Mesenchymal stem cell (in vitro differentiated cells and primary cell): ENCODE measurements around the gene PRPF39.

ENCODE experiments used
- DNase-seq: peaks from one replicate; pipeline ENCODE4 v3.0.0-alpha.2; 2013
- H2AFZ ChIP-seq: one replicate; pipeline ENCODE4 v1.6.1; 2013; ENCODE audit warnings: low read depth, mild to moderate bottlenecking, control low read depth, inconsistent platforms, low read length, moderate library complexity
- H2AK5ac ChIP-seq: 2 replicates; pipeline ENCODE4 v1.6.1; 2013; ENCODE audit warnings: low read length, moderate library complexity, mild to moderate bottlenecking, inconsistent platforms; ENCODE audit not compliant: severe bottlenecking
- H2BK120ac ChIP-seq: one replicate; pipeline ENCODE4 v1.6.1; 2013; ENCODE audit warnings: low read depth, mild to moderate bottlenecking, inconsistent platforms, low read length, moderate library complexity
- H2BK12ac ChIP-seq, 2 experiments: one replicate each; pipeline ENCODE4 v1.6.1; 2013; ENCODE audit warnings: inconsistent platforms in 2 of 2, low read length in 2 of 2, mild to moderate bottlenecking in 2 of 2, moderate library complexity in 2 of 2, control low read depth in 1 of 2
- H2BK15ac ChIP-seq: one replicate; pipeline ENCODE4 v1.6.1; 2013; ENCODE audit warnings: mild to moderate bottlenecking, low read depth, inconsistent platforms; ENCODE audit not compliant: poor library complexity, severe bottlenecking
- H2BK5ac ChIP-seq: 2 replicates; pipeline ENCODE4 v1.6.1; 2013; ENCODE audit warnings: low read depth, mild to moderate bottlenecking, low read length, control low read depth, inconsistent platforms; ENCODE audit not compliant: poor library complexity, severe bottlenecking
- H3K14ac ChIP-seq, 2 experiments: one replicate each; pipeline ENCODE4 v1.6.1; 2013; ENCODE audit warnings: inconsistent platforms in 2 of 2, low read length in 2 of 2, control low read depth in 1 of 2, mild to moderate bottlenecking in 1 of 2, moderate library complexity in 1 of 2
- H3K18ac ChIP-seq, 2 experiments: one replicate each; pipeline ENCODE4 v1.6.1; 2013; ENCODE audit warnings: inconsistent platforms in 2 of 2, low read length in 2 of 2, control low read depth in 1 of 2, low read depth in 1 of 2, mild to moderate bottlenecking in 1 of 2
- H3K23ac ChIP-seq, 2 experiments: one replicate each; pipeline ENCODE4 v1.6.1; 2013; ENCODE audit warnings: inconsistent platforms in 2 of 2, low read length in 2 of 2, mild to moderate bottlenecking in 2 of 2, moderate library complexity in 2 of 2, control low read depth in 1 of 2
- H3K27ac ChIP-seq: 2 replicates; pipeline ENCODE4 v1.5.1; 2013; ENCODE audit warnings: mild to moderate bottlenecking, moderate library complexity, low read length, control low read depth, inconsistent platforms; ENCODE audit not compliant: poor library complexity, severe bottlenecking
- H3K27me3 ChIP-seq, 2 experiments: 2 replicates each; pipeline versions ENCODE4 v1.6.1 to v1.7.0; 2013; ENCODE audit warnings: low read length in 2 of 2, mild to moderate bottlenecking in 2 of 2, moderate library complexity in 2 of 2, control low read depth in 1 of 2, inconsistent platforms in 1 of 2; ENCODE audit not compliant: control insufficient read depth in 1 of 2, insufficient read depth in 1 of 2
- H3K36me3 ChIP-seq, 2 experiments: 2 replicates each; pipeline versions ENCODE4 v1.6.1 to v1.7.0; 2013; ENCODE audit warnings: low read length in 2 of 2, control low read depth in 1 of 2, inconsistent platforms in 1 of 2, low read depth in 1 of 2, mild to moderate bottlenecking in 1 of 2; ENCODE audit not compliant: insufficient read depth in 2 of 2, control insufficient read depth in 1 of 2
- H3K4ac ChIP-seq, 2 experiments: one replicate each; pipeline ENCODE4 v1.6.1; 2013; ENCODE audit warnings: inconsistent platforms in 2 of 2, low read length in 2 of 2, mild to moderate bottlenecking in 2 of 2, moderate library complexity in 2 of 2, control low read depth in 1 of 2, low read depth in 1 of 2
- H3K4me1 ChIP-seq: 2 replicates; pipeline ENCODE4 v1.6.1; 2013; ENCODE audit warnings: low read depth, low read length, control low read depth; ENCODE audit not compliant: control insufficient read depth, insufficient read depth
- H3K4me2 ChIP-seq: 2 replicates; pipeline ENCODE4 v1.6.1; 2013; ENCODE audit warnings: low read length, mild to moderate bottlenecking, inconsistent platforms; ENCODE audit not compliant: poor library complexity, severe bottlenecking
- H3K4me3 ChIP-seq, 2 experiments: 2 replicates each; pipeline versions ENCODE4 v1.5.1 to v1.7.0; 2013; ENCODE audit warnings: low read length in 2 of 2, mild to moderate bottlenecking in 2 of 2, control low read depth in 1 of 2, low read depth in 1 of 2; ENCODE audit not compliant: insufficient read depth in 1 of 2
- H3K79me1 ChIP-seq: replicated peaks from 2 replicates; pipeline ENCODE4 v1.6.1; 2013; ENCODE audit warnings: mild to moderate bottlenecking, control low read depth, low read length, inconsistent platforms; ENCODE audit not compliant: poor library complexity, severe bottlenecking
- H3K9ac ChIP-seq: 2 replicates; pipeline ENCODE4 v1.7.0; 2013; ENCODE audit warnings: mild to moderate bottlenecking, low read length, moderate library complexity
- H3K9me3 ChIP-seq: 2 replicates; pipeline ENCODE4 v1.7.0; 2013; ENCODE audit warnings: mild to moderate bottlenecking, low read length; ENCODE audit not compliant: control insufficient read depth
- H4K8ac ChIP-seq: one replicate; pipeline ENCODE4 v1.6.1; 2013; ENCODE audit warnings: inconsistent platforms, mild to moderate bottlenecking, low read length, moderate library complexity
- H4K91ac ChIP-seq: one replicate; pipeline ENCODE4 v1.6.1; 2013; ENCODE audit warnings: mild to moderate bottlenecking, low read length, inconsistent platforms
- WGBS: methylation state at CpG from one replicate; pipeline ENCODE4 v1.1.7; 2013; ENCODE audit warnings: mixed read lengths; 5-methylcytosine and 5-hydroxymethylcytosine counted together

Gene PRPF39

DNA sequence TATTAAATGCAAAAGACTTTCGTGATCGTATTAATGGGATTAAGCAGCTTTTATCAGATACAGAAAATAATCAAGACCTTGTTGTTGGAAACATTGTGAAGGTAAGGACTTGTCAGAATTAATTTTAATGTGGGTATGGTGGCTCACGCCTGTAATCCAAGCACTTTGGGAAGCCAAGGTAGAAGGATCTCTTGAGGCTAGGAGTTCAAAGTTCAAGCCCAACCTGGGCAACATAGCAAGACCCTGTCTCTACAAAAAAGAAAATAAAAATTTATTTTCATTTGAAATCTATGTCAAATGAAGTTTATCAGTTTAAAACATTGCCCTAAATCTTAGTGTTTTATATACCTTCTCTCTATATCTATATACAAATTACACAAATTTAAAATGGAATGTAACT lies 17.2 kb upstream of the PRPF39 start:
- Histone ChIP-seq H3K27me3 (no peaks in the 10 kb centered on the region), H3K36me3 (peaks cover 0 to 16% of the 10 kb centered on the region in 2 experiments), H3K4me2 (no peak overlapping the region), H2AK5ac (no peak overlapping the region), H2BK120ac (no peak overlapping the region), H2BK12ac (no peak overlapping the region), H3K9me3 (peaks cover 3% of the 10 kb centered on the region), H4K91ac (no peak overlapping the region), H3K18ac (no peak overlapping the region), H3K4ac (no peak overlapping the region), H3K4me3 (no peak overlapping the region), H2BK5ac (no peak overlapping the region), H2BK15ac (no peak overlapping the region), H3K14ac (no peak overlapping the region), H3K79me1 (peaks cover 19% of the 10 kb centered on the region), H3K9ac (no peak overlapping the region), H3K27ac (no peak overlapping the region), H3K23ac (no peak overlapping the region), H4K8ac (no peak overlapping the region), H3K4me1 (no peaks in the 10 kb centered on the region), H2AFZ (no peak overlapping the region)
- WGBS = 92% methylated on average over 3 of the region's 3 CpGs
- DNase-seq = no peak

GRCh38 chr14:45068396-45068795 lies 15.5 kb upstream of the PRPF39 start:
- no peak overlapping the region for H2BK15ac ChIP-seq
- H3K4me2 ChIP-seq = no peak overlapping the region
- H3K27ac ChIP-seq = no peak overlapping the region
- H2AK5ac ChIP-seq = no peak overlapping the region
- no peak overlapping the region for H3K4me3 ChIP-seq
- DNase-seq = no peak
- H3K23ac ChIP-seq = no peak overlapping the region
- H3K36me3 ChIP-seq = peaks cover 0 to 18% of the 10 kb centered on the region in 2 experiments
- H3K27me3 ChIP-seq = no peaks in the 10 kb centered on the region
- no peak overlapping the region for H3K18ac ChIP-seq
- H2BK12ac ChIP-seq = no peak overlapping the region
- no peak overlapping the region for H3K9ac ChIP-seq
- peaks cover 3% of the 10 kb centered on the region for H3K9me3 ChIP-seq
- H3K79me1 ChIP-seq = peaks cover 19% of the 10 kb centered on the region
- H4K8ac ChIP-seq = no peak overlapping the region
- no peaks in the 10 kb centered on the region for H3K4me1 ChIP-seq
- no peak overlapping the region for H4K91ac ChIP-seq
- WGBS = 89% methylated on average over 3 of the region's 3 CpGs
- H2AFZ ChIP-seq = no peak overlapping the region
- H2BK120ac ChIP-seq = no peak overlapping the region
- no peak overlapping the region for H2BK5ac ChIP-seq
- H3K14ac ChIP-seq = no peak overlapping the region
- no peak overlapping the region for H3K4ac ChIP-seq

DNA sequence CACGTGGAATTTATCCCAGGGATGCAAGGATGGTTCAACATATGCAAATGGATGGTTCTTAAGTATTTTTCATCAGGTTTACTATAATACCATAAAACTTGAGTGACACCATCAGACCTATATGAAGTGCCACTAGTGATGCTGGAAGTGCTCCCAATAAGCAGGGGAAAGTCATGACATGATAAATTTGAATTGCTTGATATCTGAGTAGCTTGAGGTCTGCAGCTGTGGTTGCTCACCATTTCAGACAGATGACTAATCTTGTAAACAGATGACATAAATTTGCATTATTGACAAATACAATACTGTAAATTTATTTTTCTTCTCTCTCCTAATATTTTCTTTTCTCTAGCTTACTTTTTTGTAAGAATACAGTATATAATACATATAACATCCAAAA lies 13.7 kb upstream of the PRPF39 start:
- Histone ChIP-seq H2BK120ac (no peak overlapping the region), H3K4me2 (no peak overlapping the region), H3K4ac (no peak overlapping the region), H3K4me1 (no peaks in the 10 kb centered on the region), H3K9ac (no peak overlapping the region), H3K18ac (no peak overlapping the region), H3K23ac (no peak overlapping the region), H2BK5ac (no peak overlapping the region), H4K91ac (no peak overlapping the region), H3K36me3 (peaks cover 0 to 25% of the 10 kb centered on the region in 2 experiments), H3K4me3 (no peak overlapping the region), H2BK15ac (no peak overlapping the region), H3K14ac (no peak overlapping the region), H2BK12ac (no peak overlapping the region), H3K27me3 (no peaks in the 10 kb centered on the region), H3K27ac (no peak overlapping the region), H3K9me3 (peaks cover 3% of the 10 kb centered on the region), H2AFZ (no peak overlapping the region), H3K79me1 (peaks cover 11% of the 10 kb centered on the region), H2AK5ac (no peak overlapping the region), H4K8ac (no peak overlapping the region)
- WGBS = 60% methylated on average over 1 of the region's 1 CpG
- DNase-seq = no peak

- Histone ChIP-seq H3K36me3 (peaks cover 0 to 25% of the 10 kb centered on the region in 2 experiments), H3K4ac (no peak overlapping the region), H2BK12ac (no peak overlapping the region), H4K91ac (no peak overlapping the region), H3K4me1 (no peaks in the 10 kb centered on the region), H2AFZ (no peak overlapping the region), H3K18ac (no peak overlapping the region), H3K4me3 (no peak overlapping the region), H3K14ac (no peak overlapping the region), H2BK5ac (no peak overlapping the region), H3K9ac (no peak overlapping the region), H2BK15ac (no peak overlapping the region), H3K4me2 (no peak overlapping the region), H2BK120ac (no peak overlapping the region), H3K27me3 (no peaks in the 10 kb centered on the region), H4K8ac (no peak overlapping the region), H2AK5ac (no peak overlapping the region), H3K9me3 (peaks cover 3% of the 10 kb centered on the region), H3K27ac (no peak overlapping the region), H3K23ac (no peak overlapping the region), H3K79me1 (no peaks in the 10 kb centered on the region)
- no peak for DNase-seq
- 84% methylated on average over 6 of the region's 6 CpGs for WGBS
Measured at GRCh38 chr14:45072126-45072525, 11.8 kb upstream of the PRPF39 start.
